Thoracic aorta (tissue), 2 donors: Measurements from ENCODE around the gene USP40. TPM values are rescaled to one million over a fixed set of nuclear protein-coding genes. Genes with fewer than 3 reads are reported as not detected.
"Not testable (repeated sequence)": the region's sequence is repeated elsewhere in the genome, so short reads cannot be mapped to it uniquely, and the experiment has no call there.

ENCODE experiments used
- ATAC-seq: fragments of 150-250 bp; one replicate; pipeline ENCODE4 v1.8.0; 2017; ENCODE audit warnings: low read depth; ENCODE audit not compliant: insufficient number of reproducible peaks, low FRiP score
- DNase-seq: peaks from one replicate; pipeline ENCODE4 v3.0.0-alpha.2; 2020; ENCODE audit warnings: low spot score
- H3K27ac ChIP-seq, 2 donors: fragments of 200-600 bp; sonication (generic); 1 replicate in 1 of 2; 2 replicates in 1 of 2; pipeline ENCODE4 v1.5.1; 2016; ENCODE audit warnings: mild to moderate bottlenecking in 2 of 2, moderate library complexity in 2 of 2
- H3K27me3 ChIP-seq: fragments of 200-600 bp; sonication (generic); replicated peaks from 2 replicates; pipeline ENCODE4 v1.6.0; 2016; ENCODE audit warnings: mild to moderate bottlenecking; ENCODE audit not compliant: insufficient read depth
- H3K36me3 ChIP-seq: fragments of 200-600 bp; sonication (generic); one replicate; pipeline ENCODE4 v1.5.1; 2016
- H3K4me1 ChIP-seq, 2 donors: fragments of 200-600 bp; sonication (generic); 1 replicate in 1 of 2; 2 replicates in 1 of 2; pipeline versions ENCODE4 v1.5.1 to v1.6.0; 2016; ENCODE audit warnings: low read depth in 2 of 2, mild to moderate bottlenecking in 1 of 2; ENCODE audit not compliant: control insufficient read depth in 1 of 2
- H3K4me3 ChIP-seq: fragments of 200-600 bp; sonication (generic); 2 replicates; pipeline ENCODE4 v1.5.1; 2016; ENCODE audit warnings: mild to moderate bottlenecking
- H3K9me3 ChIP-seq: fragments of 200-600 bp; sonication (generic); 2 replicates; pipeline ENCODE4 v1.5.1; 2016
- total RNA-seq, 2 donors: library from RNA; depleted of rRNA; stranded (reverse); fragments of >200 nt; gene quantifications; one replicate each; pipeline versions ENCODE4 v1.1.0 to v1.2.3, GENCODE V29; 2016
- TF ChIP-seq, protein P1 (sequence below): fragments of 200-600 bp; sonication (generic); IDR thresholded peaks from one replicate; pipeline ENCODE4 v1.5.1; 2019; ENCODE audit warnings: antibody characterized with exemption

USP40 gene
- total RNA-seq, 2 donors from 2014 or later = 23.3 to 30.0 TPM

- TF ChIP-seq, protein P1, sequence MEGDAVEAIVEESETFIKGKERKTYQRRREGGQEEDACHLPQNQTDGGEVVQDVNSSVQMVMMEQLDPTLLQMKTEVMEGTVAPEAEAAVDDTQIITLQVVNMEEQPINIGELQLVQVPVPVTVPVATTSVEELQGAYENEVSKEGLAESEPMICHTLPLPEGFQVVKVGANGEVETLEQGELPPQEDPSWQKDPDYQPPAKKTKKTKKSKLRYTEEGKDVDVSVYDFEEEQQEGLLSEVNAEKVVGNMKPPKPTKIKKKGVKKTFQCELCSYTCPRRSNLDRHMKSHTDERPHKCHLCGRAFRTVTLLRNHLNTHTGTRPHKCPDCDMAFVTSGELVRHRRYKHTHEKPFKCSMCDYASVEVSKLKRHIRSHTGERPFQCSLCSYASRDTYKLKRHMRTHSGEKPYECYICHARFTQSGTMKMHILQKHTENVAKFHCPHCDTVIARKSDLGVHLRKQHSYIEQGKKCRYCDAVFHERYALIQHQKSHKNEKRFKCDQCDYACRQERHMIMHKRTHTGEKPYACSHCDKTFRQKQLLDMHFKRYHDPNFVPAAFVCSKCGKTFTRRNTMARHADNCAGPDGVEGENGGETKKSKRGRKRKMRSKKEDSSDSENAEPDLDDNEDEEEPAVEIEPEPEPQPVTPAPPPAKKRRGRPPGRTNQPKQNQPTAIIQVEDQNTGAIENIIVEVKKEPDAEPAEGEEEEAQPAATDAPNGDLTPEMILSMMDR = no peak
Measured at GRCh38 chr2:233593201-233593600, 26.6 kb upstream of the USP40 start.

GRCh38 chr2:233592706-233593105 is 26.1 kb upstream of the USP40 start:
- not testable (repeated sequence) for ATAC-seq, H3K36me3 ChIP-seq, H3K4me3 ChIP-seq

More at GRCh38 chr2:233593201-233593600, 26.6 kb upstream of the USP40 start:
- H3K36me3 ChIP-seq = no peaks in the 10 kb centered on the region
- H3K4me1 ChIP-seq = no peaks in the 10 kb centered on the region
- H3K4me3 ChIP-seq = no peak overlapping the region
- no peak overlapping the region for H3K27ac ChIP-seq
- no peak for DNase-seq
- ATAC-seq = no peak
- H3K9me3 ChIP-seq = no peaks in the 10 kb centered on the region
- no peaks in the 10 kb centered on the region for H3K27me3 ChIP-seq

DNA sequence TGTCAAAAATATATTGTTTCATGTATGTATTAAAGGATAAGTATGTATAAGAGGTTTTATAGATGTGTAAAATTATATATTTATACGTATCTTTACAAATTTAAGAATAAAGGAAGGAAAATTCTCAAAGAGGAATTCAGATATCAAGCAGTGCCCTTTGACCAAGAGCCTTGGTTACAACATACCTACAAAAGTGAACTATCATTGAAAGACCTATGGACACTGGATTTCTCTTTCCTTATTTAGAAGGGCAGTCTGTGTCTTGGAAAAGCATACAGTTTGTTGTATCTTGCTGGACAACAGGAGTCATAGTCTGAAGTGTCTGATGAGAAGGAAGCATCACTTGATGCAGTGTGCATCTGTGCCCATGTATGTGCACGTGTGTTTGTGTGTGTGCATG is 21.8 kb upstream of the USP40 start:
- TF ChIP-seq, protein P1 = no peak
- H3K4me3 ChIP-seq = no peak overlapping the region
- DNase-seq (no peak), ATAC-seq (no peak)
- H3K27me3 ChIP-seq = no peaks in the 10 kb centered on the region
- no peak overlapping the region for H3K27ac ChIP-seq
- no peaks in the 10 kb centered on the region for H3K36me3 ChIP-seq
- H3K4me1 ChIP-seq = no peaks in the 10 kb centered on the region
- no peaks in the 10 kb centered on the region for H3K9me3 ChIP-seq

More at GRCh38 chr2:233592706-233593105, 26.1 kb upstream of the USP40 start:
- not testable (repeated sequence) for H3K27me3 ChIP-seq, H3K27ac ChIP-seq, H3K9me3 ChIP-seq, DNase-seq, H3K4me1 ChIP-seq

DNA sequence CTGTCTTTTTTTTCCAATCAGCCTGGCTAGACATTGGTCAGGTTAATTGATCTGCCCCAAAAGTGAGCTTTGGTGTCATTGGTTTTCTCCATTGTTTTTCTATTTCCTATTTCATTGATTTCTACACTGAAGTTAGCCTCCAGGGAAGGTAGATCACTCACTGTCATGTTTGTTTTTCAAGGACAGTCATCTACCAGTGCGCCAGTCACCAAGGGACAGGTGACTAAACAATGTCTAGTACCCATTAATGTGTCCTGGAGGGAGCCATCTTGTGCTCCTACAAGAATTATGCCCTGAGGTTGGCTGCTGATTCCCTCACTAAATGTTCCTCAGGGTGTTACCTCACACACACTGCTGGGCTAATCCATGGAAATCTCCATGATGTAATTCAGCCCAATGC is 17.6 kb upstream of the USP40 start:
- Histone ChIP-seq H3K27ac (no peak overlapping the region), H3K9me3 (no peaks in the 10 kb centered on the region), H3K4me3 (no peak overlapping the region), H3K36me3 (no peaks in the 10 kb centered on the region), H3K4me1 (no peaks in the 10 kb centered on the region), H3K27me3 (no peaks in the 10 kb centered on the region)
- ATAC-seq (no peak), DNase-seq (no peak)
- TF ChIP-seq, protein P1 = no peak

DNA sequence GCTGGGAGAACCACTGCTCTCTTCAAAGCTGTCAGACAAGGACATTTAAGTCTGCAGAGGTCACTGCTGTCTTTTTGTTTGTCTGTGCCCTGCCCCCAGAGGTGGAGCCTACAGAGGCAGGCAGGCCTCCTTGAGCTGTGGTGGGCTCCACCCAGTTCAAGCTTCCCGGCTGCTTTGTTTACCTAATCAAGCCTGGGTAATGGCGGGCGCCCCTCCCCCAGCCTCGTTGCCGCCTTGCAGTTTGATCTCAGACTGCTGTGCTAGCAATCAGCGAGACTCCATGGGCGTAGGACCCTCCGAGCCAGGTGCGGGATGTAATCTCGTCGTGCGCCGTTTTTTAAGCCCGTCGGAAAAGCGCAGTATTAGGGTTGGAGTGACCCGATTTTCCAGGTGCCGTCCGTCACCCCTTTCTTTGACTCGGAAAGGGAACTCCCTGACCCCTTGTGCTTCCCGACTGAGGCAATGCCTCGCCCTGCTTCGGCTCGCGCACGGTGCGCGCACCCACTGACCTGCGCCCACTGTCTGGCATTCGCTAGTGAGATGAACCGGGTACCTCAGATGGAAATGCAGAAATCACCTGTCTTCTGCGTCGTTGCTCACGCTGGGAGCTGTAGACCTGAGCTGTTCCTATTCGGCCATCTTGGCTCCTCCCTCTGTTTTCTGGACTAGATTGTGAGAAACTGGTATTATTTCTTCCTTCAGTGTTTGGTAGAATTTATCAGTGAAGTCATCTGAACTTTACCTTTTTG is 16.8 kb upstream of the USP40 start:
- not testable (repeated sequence) for H3K9me3 ChIP-seq, H3K36me3 ChIP-seq, H3K4me3 ChIP-seq, ATAC-seq, DNase-seq, H3K27me3 ChIP-seq, H3K4me1 ChIP-seq, H3K27ac ChIP-seq

- not testable (repeated sequence) for ATAC-seq, DNase-seq, H3K27me3 ChIP-seq, H3K27ac ChIP-seq, H3K36me3 ChIP-seq, H3K9me3 ChIP-seq, H3K4me3 ChIP-seq, H3K4me1 ChIP-seq
Measured at GRCh38 chr2:233577341-233577740, 10.8 kb upstream of the USP40 start.
